Panc1 (cell line): Measurements from ENCODE around the gene PLEKHO2. TPM values are rescaled to one million over a fixed set of nuclear protein-coding genes. Genes with fewer than 3 reads are reported as not detected.

Source experiments
- ATAC-seq: fragments of 200-7000 bp; cut with Tn5 transposase; 2 replicates; pipeline ENCODE4 v1.9.1; 2020; ENCODE audit warnings: mild to moderate bottlenecking, moderate library complexity
- BruUV-seq: library from RNA; stranded (reverse); fragments of 400-500 nt; replicated peaks from 2 replicates; lab custom pipeline; 2021; lab: Mats Ljungman, UMichigan
- CTCF ChIA-PET: fragments of 300-600 bp; sonication (Branson Sonifier 250); formaldehyde crosslinking; loops from one replicate; lab custom pipeline; 2022; ENCODE audit warnings: antibody characterized with exemption; lab: Charles Lee
- POLR2A ChIA-PET: fragments of 300-600 bp; sonication (Branson Sonifier 250); formaldehyde crosslinking; loops from one replicate; lab custom pipeline; 2022; ENCODE audit warnings: antibody characterized with exemption; lab: Charles Lee
- DNase-seq: peaks from one replicate; pipeline ENCODE4 v3.0.0-alpha.2; 2010; ENCODE audit warnings: low read depth, low spot score
- H3K27ac ChIP-seq: 2 replicates; pipeline ENCODE4 v1.5.1; 2011; ENCODE audit warnings: mild to moderate bottlenecking, low read length, inconsistent platforms
- H3K27me3 ChIP-seq: fragments of 200-500 bp; sonication (Bioruptor generic); 2 replicates; pipeline ENCODE4 v1.6.0; 2014; ENCODE audit warnings: low read length, inconsistent platforms; ENCODE audit not compliant: control insufficient read depth, insufficient read depth
- H3K36me3 ChIP-seq: fragments of 200-500 bp; sonication (Bioruptor generic); 2 replicates; pipeline ENCODE4 v1.5.1; 2014; ENCODE audit warnings: inconsistent platforms, mild to moderate bottlenecking, low read length, moderate library complexity; ENCODE audit not compliant: control insufficient read depth, insufficient read depth
- H3K4me1 ChIP-seq: 2 replicates; pipeline ENCODE4 v1.5.1; 2011; ENCODE audit warnings: inconsistent platforms, mild to moderate bottlenecking, low read length, moderate library complexity; ENCODE audit not compliant: control insufficient read depth, insufficient read depth
- H3K4me3 ChIP-seq, 2 experiments: 2 replicates each; pipeline ENCODE4 v1.5.1; 2011 to 2012; ENCODE audit warnings: low read depth in 2 of 2, low read length in 2 of 2, mild to moderate bottlenecking in 2 of 2, inconsistent platforms in 1 of 2, moderate library complexity in 1 of 2
- H3K9me3 ChIP-seq: fragments of 200-500 bp; sonication (Bioruptor generic); 2 replicates; pipeline ENCODE4 v1.5.1; 2014; ENCODE audit warnings: low read depth, mild to moderate bottlenecking, inconsistent platforms, low read length, moderate library complexity; ENCODE audit not compliant: control insufficient read depth, insufficient read depth
- POLR2AphosphoS5 ChIP-seq: IDR thresholded peaks from 2 replicates; pipeline ENCODE4 v1.6.1; 2012; ENCODE audit warnings: mild to moderate bottlenecking, low read depth, low read length, moderate library complexity
- SIN3A ChIP-seq: IDR thresholded peaks from 2 replicates; pipeline ENCODE4 v1.6.1; 2012; ENCODE audit warnings: low read depth, mild to moderate bottlenecking, low read length, moderate library complexity, borderline replicate concordance; ENCODE audit not compliant: insufficient read depth
- TCF7L2 ChIP-seq: IDR thresholded peaks from 2 replicates; pipeline ENCODE4 v1.6.1; 2011; ENCODE audit warnings: mild to moderate bottlenecking, low read depth, low read length, inconsistent platforms
- in situ Hi-C: cut with HindIII; loops from 2 replicates; pipeline ENCODE4 v1.10.0; 2016; ENCODE audit warnings: low sequenced_read_pairs, low pct_unique_long_range_greater_than_20kb
- intact Hi-C: fragments of 100-400 bp; cut with micrococcal nuclease; formaldehyde crosslinking; loops from one replicate; pipeline ENCODE4 v1.10.0; 2022; ENCODE audit not compliant: unreplicated experiment
- total RNA-seq: library from RNA; stranded (reverse); gene quantifications from one replicate; pipeline ENCODE4 v1.2.1, GENCODE V29; 2021; ENCODE audit not compliant: unreplicated experiment
- TF ChIP-seq, protein P1 (sequence below): fragments of 450-650 bp; IDR thresholded peaks from 2 replicates; pipeline ENCODE4 v1.5.1; 2017; ENCODE audit warnings: mild to moderate bottlenecking
- TF ChIP-seq, protein P2 (sequence below), 2 experiments: IDR thresholded peaks; 2 replicates each; pipeline ENCODE4 v1.6.1; 2011 to 2012; ENCODE audit warnings: low read depth in 2 of 2, control low read depth in 1 of 2, low read length in 1 of 2, mild to moderate bottlenecking in 1 of 2, moderate library complexity in 1 of 2; ENCODE audit not compliant: insufficient read depth in 1 of 2

The PLEKHO2 gene
- total RNA-seq, 1 experiment from 2014 or later, result 11.1 TPM

DNA sequence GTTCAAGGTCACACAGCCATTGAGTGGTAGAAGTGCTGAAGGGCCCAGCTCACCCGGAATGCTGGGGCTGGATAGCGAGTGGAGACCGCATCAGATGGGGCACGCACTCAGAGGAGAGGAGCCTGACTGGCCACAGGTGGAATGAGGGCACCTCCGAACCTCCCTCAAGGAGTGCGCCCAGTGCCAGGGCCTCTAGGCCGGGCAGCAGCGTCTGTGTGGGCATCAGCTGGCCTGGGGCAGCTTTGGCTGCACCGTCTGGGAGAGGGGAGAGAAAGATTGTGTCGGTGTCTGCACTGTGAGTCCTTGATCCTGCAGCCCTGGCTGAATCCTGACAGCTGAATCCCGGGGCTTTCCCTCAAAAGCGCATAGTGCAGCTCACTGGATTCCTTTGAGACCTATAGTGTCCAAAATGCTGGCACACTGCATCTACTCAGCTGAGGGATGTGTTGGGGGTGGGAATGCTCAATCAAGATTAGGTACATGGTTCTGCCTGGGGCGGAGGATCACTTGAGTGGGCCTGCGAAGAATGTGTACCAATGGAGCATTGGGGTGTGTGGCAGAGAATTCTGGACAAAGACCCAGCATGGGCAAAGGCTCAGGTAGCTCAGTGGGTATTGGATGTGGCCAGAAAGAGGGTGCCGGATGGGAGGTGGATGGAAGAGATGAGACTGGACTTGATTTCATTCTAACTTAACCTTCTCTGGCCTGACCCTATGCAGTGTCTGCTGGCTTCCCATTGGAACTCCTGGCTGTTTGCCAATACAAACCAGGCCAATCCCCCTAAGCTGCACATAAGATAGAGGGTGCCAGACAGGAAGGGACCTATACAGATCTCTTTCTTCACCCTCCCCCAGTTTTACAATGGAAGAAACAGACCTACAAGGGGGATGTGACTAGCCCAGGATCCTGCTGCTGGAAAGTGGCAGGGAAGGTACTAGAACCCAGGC lies 70.9 kb downstream of the PLEKHO2 start:
- BruUV-seq, result TSS peak; percentile 63
- no peak for DNase-seq
- Histone ChIP-seq H3K27me3 (0 out of 2 replicates have a peak, but pooled peaks cover 2% of the 10 kb centered on the region), H3K27ac (0 out of 2 replicates have a peak overlapping the region, but pooled peaks have one; percentile 34), H3K4me3 (peak overlapping the region; percentile 67 to 82), H3K9me3 (no peaks in the 10 kb centered on the region), H3K36me3 (no peaks in the 10 kb centered on the region; the same call in 1 of the 2 replicates), H3K4me1 (peaks cover 6% of the 10 kb centered on the region)
- intact Hi-C loops, result no loop called here
- ChIA-PET CTCF (interaction anchor here (0.6 kb wide), 1 partner anchor 30 kb away, joined by 3 read pairs; no protein-coding TSS in a partner anchor), POLR2A (interaction anchor here (0.6 to 0.7 kb wide), 2 partner anchors 45 to 312 kb away, joined by 3 read pairs; no protein-coding TSS in a partner anchor)
- ATAC-seq, result 0 out of 2 replicates have a peak, but pooled peaks have one; percentile 19
- TF ChIP-seq SIN3A (0 out of 2 replicates have a peak, but pooled peaks have one; percentile 10), POLR2AphosphoS5 (no peak)
- TF ChIP-seq, protein P1, sequence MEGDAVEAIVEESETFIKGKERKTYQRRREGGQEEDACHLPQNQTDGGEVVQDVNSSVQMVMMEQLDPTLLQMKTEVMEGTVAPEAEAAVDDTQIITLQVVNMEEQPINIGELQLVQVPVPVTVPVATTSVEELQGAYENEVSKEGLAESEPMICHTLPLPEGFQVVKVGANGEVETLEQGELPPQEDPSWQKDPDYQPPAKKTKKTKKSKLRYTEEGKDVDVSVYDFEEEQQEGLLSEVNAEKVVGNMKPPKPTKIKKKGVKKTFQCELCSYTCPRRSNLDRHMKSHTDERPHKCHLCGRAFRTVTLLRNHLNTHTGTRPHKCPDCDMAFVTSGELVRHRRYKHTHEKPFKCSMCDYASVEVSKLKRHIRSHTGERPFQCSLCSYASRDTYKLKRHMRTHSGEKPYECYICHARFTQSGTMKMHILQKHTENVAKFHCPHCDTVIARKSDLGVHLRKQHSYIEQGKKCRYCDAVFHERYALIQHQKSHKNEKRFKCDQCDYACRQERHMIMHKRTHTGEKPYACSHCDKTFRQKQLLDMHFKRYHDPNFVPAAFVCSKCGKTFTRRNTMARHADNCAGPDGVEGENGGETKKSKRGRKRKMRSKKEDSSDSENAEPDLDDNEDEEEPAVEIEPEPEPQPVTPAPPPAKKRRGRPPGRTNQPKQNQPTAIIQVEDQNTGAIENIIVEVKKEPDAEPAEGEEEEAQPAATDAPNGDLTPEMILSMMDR, result no peak
- in situ Hi-C loops, result no loop called here

DNA sequence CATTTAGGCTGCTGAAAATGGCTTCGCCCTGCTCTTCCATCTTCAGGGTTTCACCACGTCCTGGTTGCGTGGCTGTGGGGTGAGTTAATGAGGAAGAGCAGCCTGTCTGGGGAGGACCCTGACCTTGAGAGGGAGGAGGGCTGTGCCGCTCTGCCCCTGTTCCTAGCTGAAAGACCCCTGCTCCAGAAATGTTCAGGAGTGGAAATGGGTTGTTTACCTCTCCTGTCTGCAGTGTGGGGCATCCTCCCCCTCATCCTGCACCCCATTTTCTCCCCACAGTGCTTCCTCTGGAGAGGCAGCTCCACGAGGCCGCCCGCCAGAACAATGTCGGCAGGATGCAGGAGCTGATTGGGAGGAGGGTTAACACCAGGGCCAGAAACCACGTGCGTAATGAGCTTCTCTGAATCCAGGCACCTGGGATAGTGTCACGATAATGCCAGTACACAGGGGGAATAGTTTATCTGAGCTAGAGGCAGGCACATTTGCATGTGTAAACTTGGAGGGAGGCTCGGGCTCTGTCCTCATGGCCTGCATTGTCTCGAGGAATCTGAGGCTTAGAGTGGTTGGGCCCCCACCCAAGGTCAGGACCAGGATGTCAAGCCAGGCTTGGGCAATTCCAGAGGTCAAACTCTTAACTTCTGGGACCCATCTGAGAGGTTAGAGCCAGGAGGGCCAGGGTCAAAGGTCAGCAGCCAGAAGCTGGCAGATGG lies 74.0 kb downstream of the PLEKHO2 start:
- in situ Hi-C loops, result no loop called here
- ATAC-seq, result no peak
- CTCF ChIA-PET, result interaction anchor here (0.7 kb wide), 1 partner anchor 483 kb away, joined by 3 read pairs; no protein-coding TSS in a partner anchor

More for the DNA sequence above, 74.0 kb downstream of the PLEKHO2 start:
- no peak overlapping the region for H3K4me3 ChIP-seq
- no peaks in the 10 kb centered on the region; the same call in 1 of the 2 replicates for H3K36me3 ChIP-seq
- intact Hi-C loops, result no loop called here
- DNase-seq, result no peak
- POLR2A ChIA-PET, result no interaction called here
- no peaks in the 10 kb centered on the region for H3K27me3 ChIP-seq
- H3K27ac ChIP-seq, result no peak overlapping the region
- peaks cover 6% of the 10 kb centered on the region for H3K4me1 ChIP-seq
- no peaks in the 10 kb centered on the region for H3K9me3 ChIP-seq
- BruUV-seq, result no TSS peak
- no peak for TF ChIP-seq POLR2AphosphoS5
- no peak for TF ChIP-seq TCF7L2
- TF ChIP-seq, protein P2, sequence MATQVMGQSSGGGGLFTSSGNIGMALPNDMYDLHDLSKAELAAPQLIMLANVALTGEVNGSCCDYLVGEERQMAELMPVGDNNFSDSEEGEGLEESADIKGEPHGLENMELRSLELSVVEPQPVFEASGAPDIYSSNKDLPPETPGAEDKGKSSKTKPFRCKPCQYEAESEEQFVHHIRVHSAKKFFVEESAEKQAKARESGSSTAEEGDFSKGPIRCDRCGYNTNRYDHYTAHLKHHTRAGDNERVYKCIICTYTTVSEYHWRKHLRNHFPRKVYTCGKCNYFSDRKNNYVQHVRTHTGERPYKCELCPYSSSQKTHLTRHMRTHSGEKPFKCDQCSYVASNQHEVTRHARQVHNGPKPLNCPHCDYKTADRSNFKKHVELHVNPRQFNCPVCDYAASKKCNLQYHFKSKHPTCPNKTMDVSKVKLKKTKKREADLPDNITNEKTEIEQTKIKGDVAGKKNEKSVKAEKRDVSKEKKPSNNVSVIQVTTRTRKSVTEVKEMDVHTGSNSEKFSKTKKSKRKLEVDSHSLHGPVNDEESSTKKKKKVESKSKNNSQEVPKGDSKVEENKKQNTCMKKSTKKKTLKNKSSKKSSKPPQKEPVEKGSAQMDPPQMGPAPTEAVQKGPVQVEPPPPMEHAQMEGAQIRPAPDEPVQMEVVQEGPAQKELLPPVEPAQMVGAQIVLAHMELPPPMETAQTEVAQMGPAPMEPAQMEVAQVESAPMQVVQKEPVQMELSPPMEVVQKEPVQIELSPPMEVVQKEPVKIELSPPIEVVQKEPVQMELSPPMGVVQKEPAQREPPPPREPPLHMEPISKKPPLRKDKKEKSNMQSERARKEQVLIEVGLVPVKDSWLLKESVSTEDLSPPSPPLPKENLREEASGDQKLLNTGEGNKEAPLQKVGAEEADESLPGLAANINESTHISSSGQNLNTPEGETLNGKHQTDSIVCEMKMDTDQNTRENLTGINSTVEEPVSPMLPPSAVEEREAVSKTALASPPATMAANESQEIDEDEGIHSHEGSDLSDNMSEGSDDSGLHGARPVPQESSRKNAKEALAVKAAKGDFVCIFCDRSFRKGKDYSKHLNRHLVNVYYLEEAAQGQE (IDR thresholded peaks at IDR 0.05; ENCODE audit: insufficient read depth in 1 of 2, low read depth in 2 of 2, low read length in 1 of 2), result no peak
